HG03066 (cell line): ENCODE measurements around the gene RNU1-2.
A peak's percentile ranks its signal among the peaks of the same experiment; 100 is the strongest.
"Not testable (repeated sequence)": the region's sequence is repeated elsewhere in the genome, so short reads cannot be mapped to it uniquely, and the experiment has no call there.

ENCODE experiments used
- ATAC-seq: cut with Tn5 transposase; IDR thresholded peaks from one replicate; pipeline ENCODE4 v1.9.1; 2021; ENCODE audit warnings: low read depth; ENCODE audit not compliant: unreplicated experiment

RNU1-2 gene

DNA sequence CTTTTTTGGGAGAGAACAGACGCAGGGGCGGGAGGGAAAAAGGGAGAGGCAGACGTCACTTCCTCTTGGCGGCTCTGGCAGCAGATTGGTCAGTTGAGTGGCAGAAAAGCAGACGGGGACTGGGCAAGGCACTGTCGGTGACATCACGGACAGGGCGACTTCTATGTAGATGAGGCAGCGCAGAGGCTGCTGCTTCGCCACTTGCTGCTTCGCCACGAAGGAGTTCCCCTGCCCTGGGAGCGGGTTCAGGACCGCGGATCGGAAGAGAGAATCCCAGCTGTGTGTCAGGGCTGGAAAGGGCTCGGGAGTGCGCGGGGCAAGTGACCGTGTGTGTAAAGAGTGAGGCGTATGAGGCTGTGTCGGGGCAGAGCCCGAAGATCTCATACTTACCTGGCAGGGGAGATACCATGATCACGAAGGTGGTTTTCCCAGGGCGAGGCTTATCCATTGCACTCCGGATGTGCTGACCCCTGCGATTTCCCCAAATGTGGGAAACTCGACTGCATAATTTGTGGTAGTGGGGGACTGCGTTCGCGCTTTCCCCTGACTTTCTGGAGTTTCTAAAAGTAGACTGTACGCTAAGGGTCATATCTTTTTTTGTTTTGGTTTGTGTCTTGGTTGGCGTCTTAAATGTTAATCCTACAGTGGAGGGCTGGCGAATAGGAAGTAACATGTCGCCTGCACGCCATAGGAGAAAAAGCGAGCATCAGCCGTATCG lies at the start of gene RNU1-2:
Gene RNU1-2 (plus strand): TSS at position 383 of the 718 bp plus-strand sequence.
- ATAC-seq = peak; percentile 99

DNA sequence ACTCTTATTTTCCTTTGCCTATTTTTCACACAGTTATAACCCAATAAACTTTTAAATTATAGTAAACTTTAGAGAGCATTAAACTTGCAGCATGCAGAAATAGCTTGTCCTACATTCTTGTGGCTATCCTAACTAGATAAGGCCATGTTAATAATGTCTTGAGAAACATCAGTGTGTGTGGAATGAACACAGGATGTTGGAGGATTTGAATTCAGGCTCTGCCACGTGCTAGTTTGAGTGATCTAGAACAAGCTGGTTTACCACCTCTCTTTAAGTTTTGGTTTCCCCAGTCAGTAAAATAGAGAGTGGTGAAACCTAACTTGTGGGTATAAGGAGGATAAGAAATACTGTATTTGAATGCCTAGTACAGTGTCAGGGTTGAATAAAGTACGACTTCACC lies 39.6 kb upstream of the RNU1-2 start:
- ATAC-seq = not testable (repeated sequence)

DNA sequence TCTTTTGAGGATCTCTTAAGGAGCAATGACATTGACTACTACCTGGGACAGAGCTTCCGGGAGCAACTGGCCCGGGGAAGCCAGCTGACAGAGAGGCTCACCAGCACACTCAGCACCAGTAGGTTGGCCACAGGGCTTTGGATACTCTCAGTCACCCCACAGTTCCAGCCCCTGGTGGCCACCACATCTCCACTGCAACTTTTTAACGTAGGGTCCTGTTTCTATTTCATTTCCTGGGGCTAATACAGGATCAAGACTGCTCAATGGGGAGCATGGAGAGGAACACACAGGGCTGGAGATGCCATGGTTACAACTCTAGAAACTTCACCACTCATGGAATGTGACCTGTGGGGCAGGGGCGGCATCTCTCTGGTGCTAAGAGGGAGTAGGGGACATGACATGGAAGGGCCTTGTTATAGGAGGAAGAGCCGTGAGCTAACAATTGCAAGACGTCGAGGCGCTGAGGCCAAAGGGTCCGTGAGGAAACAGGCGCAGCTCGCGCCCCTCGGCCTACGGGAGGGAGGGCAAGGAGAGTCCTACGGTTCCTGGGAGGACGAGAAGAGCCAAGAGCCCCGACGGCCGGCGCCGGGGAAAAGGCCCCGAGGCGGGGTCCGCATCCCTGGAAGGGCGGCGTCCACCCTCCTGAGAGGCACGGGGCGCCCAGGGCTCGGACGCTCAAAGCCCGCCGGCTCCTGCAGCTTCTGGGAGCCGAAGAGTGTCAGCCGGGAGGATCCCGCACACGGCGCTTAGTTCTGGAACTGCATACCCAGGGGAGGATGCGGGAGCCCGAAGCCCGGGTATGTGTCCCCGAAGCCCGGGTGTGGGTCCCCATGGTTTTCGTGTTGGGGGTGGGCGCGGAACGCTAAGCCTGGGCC lies 36.4 kb upstream of the RNU1-2 start:
- not testable (repeated sequence) for ATAC-seq

DNA sequence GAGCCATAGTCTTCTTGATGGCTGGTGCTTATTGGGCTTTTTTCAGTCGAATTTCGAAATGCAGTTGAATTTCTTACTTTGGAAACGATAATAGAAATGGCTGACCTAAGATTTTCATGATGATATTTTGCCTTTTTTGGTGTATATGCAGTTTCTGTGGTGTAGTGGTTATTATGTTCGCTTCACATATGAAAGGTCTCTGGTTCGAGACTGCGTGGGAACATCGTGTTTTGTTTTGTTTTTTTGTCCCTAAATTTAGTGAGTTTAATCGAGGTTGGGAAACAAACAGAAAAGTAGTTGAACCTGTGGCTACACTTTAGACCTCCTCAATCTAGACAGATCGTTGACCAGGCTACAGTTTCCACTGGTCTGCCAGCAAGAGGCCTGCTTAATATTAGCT lies 35.7 kb upstream of the RNU1-2 start:
- ATAC-seq = not testable (repeated sequence)

DNA sequence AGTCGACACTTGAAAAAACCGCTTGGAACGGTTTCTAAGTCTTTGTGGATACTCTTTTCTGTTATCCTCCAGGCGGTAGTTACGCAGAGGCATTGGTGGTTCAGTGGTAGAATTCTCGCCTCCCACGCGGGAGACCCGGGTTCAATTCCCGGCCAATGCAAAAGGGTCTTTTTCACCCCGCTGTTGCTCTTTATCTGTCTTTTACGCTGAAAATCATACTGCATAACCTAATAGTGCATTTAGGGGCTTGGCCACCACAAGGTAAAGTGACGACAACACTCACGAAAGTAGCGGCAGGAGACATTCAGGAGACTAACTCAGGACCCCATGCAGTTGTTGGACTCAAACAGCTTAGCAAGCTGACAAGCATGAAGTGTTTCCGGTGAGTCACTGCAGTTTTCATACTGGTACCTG lies 33.9 kb upstream of the RNU1-2 start:
- ATAC-seq = not testable (repeated sequence)

DNA sequence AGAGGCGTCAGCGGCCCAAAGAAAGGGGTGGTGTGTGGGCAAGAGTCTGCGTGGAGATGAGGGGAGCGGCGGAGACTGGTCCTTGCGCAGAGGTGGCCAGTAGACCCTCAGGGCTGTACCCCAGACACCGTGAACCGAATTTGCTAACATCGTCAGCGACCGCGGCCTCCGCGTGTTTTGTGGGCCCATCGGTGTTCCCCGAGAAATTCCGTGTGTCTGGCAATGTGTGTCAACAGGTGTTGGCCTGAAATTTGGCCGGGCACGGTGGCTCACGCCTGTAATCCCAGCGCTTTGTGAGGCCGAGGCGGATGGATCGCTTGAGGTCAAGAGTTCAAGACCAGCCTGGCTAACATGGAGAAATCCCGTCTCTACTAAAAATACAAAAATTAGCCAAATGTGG lies 33.4 kb upstream of the RNU1-2 start:
- ATAC-seq = not testable (repeated sequence)

DNA sequence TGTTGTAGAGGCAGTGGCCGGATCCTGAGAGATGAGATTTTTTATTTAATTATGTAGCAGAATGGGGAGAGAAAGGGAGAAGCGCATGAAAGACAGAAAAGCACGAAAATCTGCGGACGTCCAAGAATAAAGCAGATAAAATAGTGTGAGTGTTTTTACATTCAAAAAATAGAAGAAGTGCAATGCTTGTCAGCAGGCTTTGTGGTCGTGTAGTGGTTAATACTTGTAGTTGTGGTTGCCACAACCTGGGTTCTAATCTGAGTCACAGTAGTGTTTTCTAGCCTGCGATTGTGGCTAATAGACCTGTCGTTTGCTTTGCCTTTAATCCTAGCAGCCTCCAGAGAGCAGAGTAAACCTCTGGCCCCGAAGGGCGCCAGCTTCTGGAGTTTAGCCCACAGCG lies 32.8 kb upstream of the RNU1-2 start:
- ATAC-seq = not testable (repeated sequence)

DNA sequence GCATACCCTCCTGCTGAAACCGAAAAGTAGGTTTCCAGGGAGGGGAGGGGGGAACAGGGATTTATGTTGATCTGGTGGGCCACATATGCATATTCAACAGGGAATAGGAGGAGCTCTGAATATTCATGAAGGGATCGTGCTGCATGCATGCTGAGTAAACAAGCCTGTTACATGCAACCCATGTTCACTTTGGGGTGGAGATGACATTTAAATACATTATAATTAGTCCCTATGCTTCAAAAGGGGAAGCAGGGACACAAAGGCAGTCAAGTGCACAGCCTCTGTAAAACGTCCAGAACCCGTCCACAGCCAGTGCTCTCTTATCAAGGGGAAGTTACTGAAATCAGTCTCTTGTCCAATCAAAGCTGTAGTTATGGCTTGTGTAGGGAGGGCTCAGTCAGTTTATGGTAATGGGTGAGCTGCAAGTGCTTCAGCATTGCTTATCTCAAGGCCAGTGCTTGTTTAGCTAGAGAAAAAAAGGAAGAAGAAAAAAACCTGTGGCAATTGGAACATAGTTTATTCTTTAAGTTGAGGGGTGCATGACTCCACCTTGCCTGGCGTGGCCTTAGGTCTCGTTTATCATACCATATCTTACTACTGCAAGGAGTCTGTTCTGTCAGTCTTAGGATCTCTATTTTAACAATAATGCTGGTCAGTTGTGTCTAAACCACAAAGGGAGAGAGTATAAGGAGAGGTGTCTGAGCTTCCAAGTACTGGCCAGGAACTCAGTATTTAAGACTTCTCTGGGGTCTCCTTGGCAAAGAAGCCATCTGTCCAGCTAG lies 28.7 kb upstream of the RNU1-2 start:
- not testable (repeated sequence) for ATAC-seq

DNA sequence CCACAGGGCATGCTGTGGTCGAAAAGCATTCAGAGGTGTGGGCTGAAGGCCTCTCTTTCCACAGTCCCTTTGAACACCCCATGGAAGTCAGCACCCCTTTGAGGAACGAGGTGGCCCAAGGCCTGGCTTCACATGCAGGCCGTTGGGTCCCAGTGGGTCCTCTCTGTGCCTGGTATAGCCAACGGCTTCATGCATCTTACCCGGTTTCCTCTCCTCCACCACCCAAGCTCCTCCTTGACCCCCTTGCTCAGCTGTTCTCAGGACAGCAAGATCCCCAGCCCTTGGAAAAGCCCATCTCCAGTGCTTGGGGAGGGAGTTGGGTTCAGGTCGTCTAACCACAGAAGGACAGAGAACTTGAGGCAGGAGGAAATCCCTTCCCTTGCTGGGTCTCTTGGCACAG lies 27.0 kb upstream of the RNU1-2 start:
- not testable (repeated sequence) for ATAC-seq

DNA sequence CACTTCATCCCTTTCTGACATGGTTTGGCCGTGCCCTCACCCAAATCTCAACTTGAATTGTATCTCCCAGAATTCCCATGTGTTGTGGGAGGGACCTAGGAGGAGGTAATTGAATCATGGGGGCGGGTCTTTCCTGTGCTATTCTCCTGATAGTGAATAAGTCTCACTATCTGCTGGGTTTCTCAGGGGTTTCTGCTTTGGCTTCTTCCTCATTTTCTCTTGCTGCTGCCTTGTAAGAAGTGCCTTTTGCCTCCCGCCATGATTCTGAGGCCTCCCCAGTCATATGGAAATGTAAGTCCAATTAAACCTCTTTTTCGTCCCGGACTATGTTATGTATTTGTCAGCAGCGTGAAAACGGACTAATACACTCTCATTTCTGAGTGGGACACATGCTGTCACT lies 25.8 kb upstream of the RNU1-2 start:
- not testable (repeated sequence) for ATAC-seq

DNA sequence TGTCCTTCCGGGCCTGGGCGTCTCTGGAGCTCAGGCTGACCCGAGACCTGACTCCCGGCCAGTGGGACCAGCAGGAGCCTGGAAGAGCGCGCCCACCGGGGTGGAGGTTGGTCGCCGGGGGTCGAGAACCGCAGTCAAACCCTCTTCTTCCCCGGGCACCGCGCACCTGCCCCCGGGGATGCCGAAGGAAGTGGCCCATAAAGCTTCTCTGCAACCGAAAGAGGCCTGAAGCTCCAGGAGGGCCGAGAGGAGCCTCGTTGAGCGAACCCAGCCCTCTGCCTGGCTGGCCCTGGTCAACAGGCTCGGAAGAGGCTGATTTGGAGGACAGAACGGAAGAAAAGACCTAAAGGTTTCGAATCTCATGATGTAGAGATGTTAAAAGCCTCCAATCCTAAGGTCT lies 24.6 kb upstream of the RNU1-2 start:
- not testable (repeated sequence) for ATAC-seq

DNA sequence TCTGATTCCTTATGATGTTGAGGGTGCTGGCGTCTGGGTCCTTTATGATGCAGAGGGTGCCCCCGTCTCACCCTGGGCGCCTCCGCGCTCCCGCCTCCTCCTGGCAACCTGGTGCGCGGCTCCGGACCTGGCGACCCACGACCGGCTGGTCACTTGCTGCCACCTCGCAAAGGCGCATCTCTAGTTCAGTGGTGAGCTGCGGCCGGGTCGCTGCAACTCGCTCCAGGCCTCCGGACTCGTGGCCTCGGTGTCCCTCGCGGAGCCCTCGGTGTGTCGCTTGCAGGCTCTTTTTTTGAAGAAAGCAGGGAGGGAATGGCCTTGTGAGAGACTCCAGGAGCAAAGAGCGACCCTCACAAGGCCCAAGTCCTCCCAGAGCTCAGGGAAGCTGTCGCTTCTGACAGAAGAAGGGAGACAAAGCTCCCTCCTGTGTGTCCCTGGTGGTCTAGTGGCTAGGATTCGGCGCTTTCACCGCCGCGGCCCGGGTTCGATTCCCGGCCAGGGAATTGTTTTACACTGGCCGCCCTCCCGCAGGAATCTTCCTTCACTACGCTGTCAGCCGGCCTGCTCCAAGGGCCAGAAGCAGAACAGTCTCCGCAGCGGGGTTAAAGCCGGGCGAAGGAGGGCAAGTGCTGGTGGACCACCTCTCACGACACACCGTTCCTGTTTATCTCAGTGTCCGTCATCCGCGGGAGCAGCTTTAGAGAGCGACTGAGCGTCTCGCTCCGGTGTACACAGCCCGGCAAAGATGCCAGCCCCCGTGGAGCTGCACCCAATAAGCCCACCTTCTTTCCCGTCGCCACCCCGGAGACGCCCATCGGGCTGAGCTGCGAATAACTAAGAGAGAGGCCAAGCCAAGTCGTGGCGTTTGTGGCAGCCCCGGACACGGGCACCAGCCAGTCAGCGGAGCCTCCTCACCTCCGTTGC lies 23.4 kb upstream of the RNU1-2 start:
- not testable (repeated sequence) for ATAC-seq

DNA sequence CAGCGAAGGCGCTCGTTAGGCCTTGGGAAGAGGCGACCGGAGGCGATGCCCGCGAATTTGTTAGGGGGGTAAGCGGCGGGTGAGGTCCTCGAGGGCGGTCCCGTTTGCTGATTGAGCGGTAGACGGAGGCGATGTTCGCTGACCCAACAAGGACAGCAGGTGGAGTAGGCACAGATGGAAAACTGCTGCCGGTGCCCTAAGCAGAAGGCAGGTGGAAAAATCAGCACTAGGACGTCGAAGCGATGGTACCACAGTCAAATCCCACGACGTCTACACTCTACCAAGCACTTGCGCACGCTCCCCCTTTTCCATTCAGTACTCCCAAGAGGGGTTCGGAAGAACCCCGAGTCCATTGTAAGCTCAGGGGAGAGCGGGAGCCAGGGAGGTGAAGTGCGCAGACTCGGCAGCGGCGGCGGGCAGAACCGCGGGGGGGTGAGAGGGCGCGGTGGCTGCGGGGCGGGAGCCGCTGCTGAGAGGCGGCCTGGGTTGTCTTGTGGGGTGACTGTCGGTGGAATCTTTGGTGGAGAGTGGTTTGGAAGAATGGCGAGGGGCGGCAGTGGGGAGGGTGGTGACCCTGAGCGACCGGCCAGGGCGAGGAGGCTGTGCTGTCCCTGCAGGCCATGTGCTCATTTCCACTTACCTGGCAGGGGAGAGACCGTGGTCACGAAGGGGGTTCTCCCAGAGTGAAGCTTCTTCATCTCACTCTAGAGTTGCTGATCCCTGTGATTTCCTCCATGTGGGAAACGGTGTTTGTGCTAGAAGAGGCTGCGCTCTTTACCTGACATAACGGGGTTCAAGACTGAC lies 22.5 kb upstream of the RNU1-2 start:
- ATAC-seq = not testable (repeated sequence)

DNA sequence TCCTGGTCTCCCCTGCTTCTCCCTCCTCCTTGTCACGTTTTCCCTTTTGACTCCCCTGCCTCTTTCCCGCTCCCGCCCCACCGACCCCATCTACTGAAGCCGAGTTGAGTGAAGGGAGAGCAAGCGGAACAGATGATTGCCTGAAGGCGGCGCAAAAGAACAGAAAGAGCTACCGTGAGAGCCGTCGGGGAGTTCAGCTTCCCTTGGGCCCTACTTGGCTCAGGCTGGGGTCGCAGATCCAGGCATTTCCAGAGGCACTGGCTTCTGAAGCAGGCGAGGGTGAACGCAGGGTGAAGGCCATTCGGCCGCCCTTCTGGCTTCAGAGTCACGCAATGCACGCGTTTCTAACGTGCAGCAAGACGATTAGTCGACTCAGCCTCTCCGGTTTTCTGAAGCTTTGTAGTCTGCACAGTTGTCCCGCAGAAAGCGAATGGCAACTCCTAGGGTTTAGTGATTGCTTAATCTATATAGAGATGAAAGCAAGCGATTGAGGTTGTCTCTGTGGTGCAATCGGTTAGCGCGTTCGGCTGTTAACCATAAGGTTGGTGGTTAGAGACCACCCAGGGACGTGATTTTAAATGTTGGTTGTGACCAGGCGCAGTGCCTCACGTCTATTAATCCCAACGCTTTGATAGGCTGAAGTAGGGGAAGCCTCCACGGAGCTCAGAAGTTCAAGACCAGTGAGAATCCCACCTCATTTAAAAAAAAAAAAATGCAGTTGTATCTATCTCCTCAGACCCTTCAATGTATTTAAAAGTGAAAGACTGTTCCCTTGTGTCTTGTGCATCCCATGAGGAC lies 20.6 kb upstream of the RNU1-2 start:
- ATAC-seq = not testable (repeated sequence)

DNA sequence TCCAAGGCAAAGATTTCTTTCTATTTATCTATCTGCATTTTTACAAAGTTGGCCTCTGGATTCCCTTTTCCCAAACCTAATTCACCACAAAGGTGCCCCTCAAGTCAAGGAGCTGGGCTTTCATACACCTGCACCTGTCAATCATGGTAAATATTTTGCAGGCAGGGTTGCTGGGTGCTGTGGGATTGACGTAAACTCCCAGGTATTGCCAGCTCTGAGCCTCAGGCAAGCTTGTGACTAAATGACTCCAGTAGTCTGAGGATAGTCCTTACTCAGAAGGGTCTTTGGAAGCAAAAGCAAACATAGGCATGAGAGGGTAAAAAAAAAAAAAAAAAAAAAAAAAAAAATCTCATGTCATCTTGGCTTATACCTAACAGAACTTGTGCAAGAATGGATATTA lies 14.0 kb upstream of the RNU1-2 start:
- ATAC-seq = not testable (repeated sequence)

DNA sequence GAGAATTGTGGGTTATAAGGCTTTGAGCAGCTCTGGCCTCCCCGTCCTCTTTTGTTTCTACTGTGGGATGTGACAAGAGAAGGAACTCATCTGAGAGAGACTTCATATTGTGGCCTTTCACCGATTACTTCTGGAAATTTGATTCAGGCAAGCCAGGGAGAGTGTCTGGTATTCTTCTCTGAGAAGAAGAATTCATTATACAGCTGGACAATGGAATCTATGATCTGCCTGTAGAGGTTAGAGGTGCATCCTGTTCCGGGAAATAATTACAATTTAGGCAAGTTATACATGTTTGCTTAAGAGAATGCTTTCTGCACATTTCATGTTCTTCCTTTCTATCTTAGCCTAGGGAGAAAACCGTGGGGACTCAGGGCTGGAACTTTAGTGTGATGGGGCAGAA lies 12.8 kb upstream of the RNU1-2 start:
- no peak for ATAC-seq

DNA sequence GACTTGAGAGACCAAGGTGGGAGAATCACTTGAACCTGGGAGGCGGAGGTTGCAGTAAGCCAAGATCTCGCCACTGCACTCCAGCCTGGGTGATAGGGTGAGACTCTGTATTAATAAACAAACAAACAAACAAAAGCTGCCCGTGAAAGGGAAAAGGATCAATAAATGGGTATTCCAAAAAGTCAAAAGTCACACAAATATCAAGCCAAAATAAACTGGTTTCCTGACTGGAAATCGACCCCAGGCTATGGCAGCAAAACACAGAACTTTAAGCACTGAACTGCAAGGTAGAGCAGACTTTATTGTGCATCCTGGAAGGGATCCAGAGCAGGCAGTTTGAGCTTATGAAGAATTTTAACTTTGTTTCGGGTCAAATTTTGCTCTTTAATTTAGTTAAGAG lies 11.3 kb upstream of the RNU1-2 start:
- ATAC-seq = not testable (repeated sequence)
